HCT116 (cell line): ENCODE data around the gene TRPM6. TPM values are rescaled to one million over a fixed set of nuclear protein-coding genes. Genes with fewer than 3 reads are reported as not detected.

Experiments used
- ATAC-seq: fragments of 200-7000 bp; cut with Tn5 transposase; 2 replicates; pipeline ENCODE4 v1.9.1; 2020; ENCODE audit warnings: mild to moderate bottlenecking, moderate library complexity
- BruUV-seq: library from RNA; stranded (reverse); fragments of 400-500 nt; replicated peaks from 2 replicates; lab custom pipeline; 2021; lab: Mats Ljungman, UMichigan
- CTCF ChIA-PET: fragments of 300-600 bp; sonication (Branson Sonifier 250); formaldehyde crosslinking; loops from one replicate; lab custom pipeline; 2021; ENCODE audit warnings: antibody characterized with exemption; lab: Charles Lee
- POLR2A ChIA-PET: fragments of 300-600, 350-600 bp; sonication (Branson Sonifier 250); formaldehyde crosslinking; loops from one replicate; lab custom pipeline; 2021; ENCODE audit warnings: antibody characterized with exemption; lab: Charles Lee
- RAD21 ChIA-PET, 2 experiments: fragments of 300-600 bp; sonication (Branson Sonifier 250); formaldehyde crosslinking; loops; one replicate each; lab custom pipeline; 2023; ENCODE audit warnings: low total read pairs in 2 of 2; ENCODE audit not compliant: uncharacterized antibody in 2 of 2, unreplicated experiment in 2 of 2, low non-redundant PET in 1 of 2; lab: Charles Lee
- DNase-seq: peaks from one replicate; pipeline ENCODE4 v3.0.0-alpha.2; 2010; ENCODE audit warnings: low read depth, low spot score
- H2AFZ ChIP-seq: fragments of 200-600 bp; shearing (Covaris generic), sonication (generic); 2 replicates; pipeline ENCODE4 v1.6.1; 2017; ENCODE audit warnings: low read depth, mixed run types, mixed read lengths, antibody characterized with exemption, low read length; ENCODE audit not compliant: poor library complexity, severe bottlenecking
- H3K27ac ChIP-seq: 2 replicates; pipeline ENCODE4 v1.5.1; 2012; ENCODE audit warnings: low read depth, low read length
- H3K27me3 ChIP-seq: fragments of 200-600 bp; sonication (generic); 2 replicates; pipeline ENCODE4 v1.6.1; 2016; ENCODE audit warnings: mixed run types, low read length, mixed read lengths; ENCODE audit not compliant: insufficient read depth
- H3K36me3 ChIP-seq, 2 experiments: fragments of 200-500 bp in 1 of 2; fragments of 200-600 bp in 1 of 2; sonication (Bioruptor generic) in 1 of 2; sonication (generic) in 1 of 2; 2 replicates each; pipeline versions ENCODE4 v1.5.1 to v1.6.1; 2014 to 2016; ENCODE audit warnings: low read length in 2 of 2, inconsistent platforms in 1 of 2, mixed read lengths in 1 of 2, mixed run types in 1 of 2; ENCODE audit not compliant: insufficient read depth in 2 of 2, control insufficient read depth in 1 of 2
- H3K4me1 ChIP-seq, 2 experiments: fragments of 200-600 bp in 1 of 2; sonication (generic) in 1 of 2; 2 replicates each; pipeline versions ENCODE4 v1.5.1 to v1.6.1; 2012 to 2017; ENCODE audit warnings: low read length in 2 of 2, inconsistent platforms in 1 of 2, mild to moderate bottlenecking in 1 of 2, mixed read lengths in 1 of 2, mixed run types in 1 of 2, moderate library complexity in 1 of 2; ENCODE audit not compliant: insufficient read depth in 2 of 2, control insufficient read depth in 1 of 2
- H3K4me2 ChIP-seq: fragments of 200-600 bp; sonication (generic); 2 replicates; pipeline ENCODE4 v1.6.1; 2017; ENCODE audit warnings: mixed run types, low read length, mixed read lengths
- H3K4me3 ChIP-seq, 2 experiments: fragments of 200-600 bp in 1 of 2; sonication (generic) in 1 of 2; replicated peaks in 1 of 2; 2 replicates each; pipeline ENCODE4 v1.5.1; 2011 to 2016; ENCODE audit warnings: low read length in 2 of 2, control low read depth in 1 of 2, low read depth in 1 of 2, mild to moderate bottlenecking in 1 of 2, mixed read lengths in 1 of 2, mixed run types in 1 of 2
- H3K79me2 ChIP-seq: fragments of 200-600 bp; sonication (generic); 2 replicates; pipeline ENCODE4 v1.6.1; 2017; ENCODE audit warnings: mild to moderate bottlenecking, mixed run types, low read length, moderate library complexity, mixed read lengths; ENCODE audit not compliant: insufficient read depth
- H3K9ac ChIP-seq: fragments of 200-600 bp; sonication (generic); 2 replicates; pipeline ENCODE4 v1.6.1; 2016; ENCODE audit warnings: low read length, mixed read lengths
- H3K9me2 ChIP-seq: fragments of 200-600 bp; sonication (generic), shearing (Covaris generic); 2 replicates; pipeline ENCODE4 v1.6.1; 2017; ENCODE audit warnings: mixed run types, mild to moderate bottlenecking, moderate library complexity; ENCODE audit not compliant: insufficient read depth
- H3K9me3 ChIP-seq, 2 experiments: fragments of 200-500 bp in 1 of 2; fragments of 200-600 bp in 1 of 2; sonication (Bioruptor generic) in 1 of 2; sonication (generic) in 1 of 2; 2 replicates each; pipeline ENCODE4 v1.6.1; 2014 to 2017; ENCODE audit warnings: low read length in 2 of 2, mixed read lengths in 2 of 2, inconsistent platforms in 1 of 2, low read depth in 1 of 2, mild to moderate bottlenecking in 1 of 2, mixed run types in 1 of 2, moderate library complexity in 1 of 2; ENCODE audit not compliant: control insufficient read depth in 1 of 2, insufficient read depth in 1 of 2
- H4K20me1 ChIP-seq: fragments of 200-600 bp; sonication (generic), shearing (Covaris generic); 2 replicates; pipeline ENCODE4 v1.6.1; 2017; ENCODE audit warnings: mixed run types, mild to moderate bottlenecking, moderate library complexity; ENCODE audit not compliant: insufficient read depth
- ATF3 ChIP-seq: IDR thresholded peaks from 2 replicates; pipeline ENCODE4 v1.6.1; 2012
- CEBPB ChIP-seq: IDR thresholded peaks from 2 replicates; pipeline ENCODE4 v1.6.1; 2012; ENCODE audit warnings: low read depth
- CTCF ChIP-seq, 3 experiments: fragments of 200-600 bp in 1 of 3; sonication (generic) in 1 of 3; IDR thresholded peaks in 2 of 3; conservative IDR thresholded peaks in 1 of 3; 2 replicates each; pipeline ENCODE4 v1.5.1; 2012 to 2017; ENCODE audit warnings: low read depth in 2 of 3, low read length in 2 of 3, antibody characterized with exemption in 1 of 3, borderline replicate concordance in 1 of 3, control low read depth in 1 of 3, mild to moderate bottlenecking in 1 of 3, mixed read lengths in 1 of 3, mixed run types in 1 of 3, moderate library complexity in 1 of 3; ENCODE audit not compliant: insufficient read depth in 1 of 3
- EGR1 ChIP-seq: IDR thresholded peaks from 2 replicates; pipeline ENCODE4 v1.6.1; 2012; ENCODE audit warnings: low read depth
- ELF1 ChIP-seq: IDR thresholded peaks from 2 replicates; pipeline ENCODE4 v1.6.1; 2012; ENCODE audit warnings: low read depth, borderline replicate concordance
- EZH2 ChIP-seq: fragments of 200-600 bp; sonication (generic); IDR thresholded peaks from 2 replicates; pipeline ENCODE4 v1.6.1; 2017; ENCODE audit warnings: antibody characterized with exemption, mixed run types
- EZH2phosphoT487 ChIP-seq: fragments of 200-600 bp; IDR thresholded peaks from 2 replicates; pipeline ENCODE4 v1.6.1; 2018; ENCODE audit warnings: antibody characterized with exemption, borderline replicate concordance
- JUND ChIP-seq: IDR thresholded peaks from 2 replicates; pipeline ENCODE4 v1.6.1; 2012
- MAX ChIP-seq: IDR thresholded peaks from 2 replicates; pipeline ENCODE4 v1.6.1; 2012
- POLR2AphosphoS5 ChIP-seq: IDR thresholded peaks from 2 replicates; pipeline ENCODE4 v1.6.1; 2011; ENCODE audit warnings: mild to moderate bottlenecking, low read depth, low read length, moderate library complexity
- RAD21 ChIP-seq: IDR thresholded peaks from 2 replicates; pipeline ENCODE4 v1.6.1; 2012; ENCODE audit warnings: low read depth, mild to moderate bottlenecking
- REST ChIP-seq: IDR thresholded peaks from 2 replicates; pipeline ENCODE4 v1.6.1; 2012; ENCODE audit warnings: low read depth
- SP1 ChIP-seq: IDR thresholded peaks from 2 replicates; pipeline ENCODE4 v1.6.1; 2012; ENCODE audit warnings: low read depth
- TCF7L2 ChIP-seq: IDR thresholded peaks from 2 replicates; pipeline ENCODE4 v1.7.0; 2011; ENCODE audit warnings: borderline replicate concordance, inconsistent platforms; ENCODE audit not compliant: insufficient read depth, insufficient read length; ENCODE audit errors: extremely low read depth
- YY1 ChIP-seq: IDR thresholded peaks from 2 replicates; pipeline ENCODE4 v1.6.1; 2011; ENCODE audit warnings: low read length, low read depth, moderate library complexity, mild to moderate bottlenecking; ENCODE audit not compliant: insufficient replicate concordance; ENCODE audit errors: extremely low read depth
- ZBTB33 ChIP-seq: IDR thresholded peaks from 2 replicates; pipeline ENCODE4 v1.6.1; 2011; ENCODE audit warnings: mild to moderate bottlenecking, low read length, moderate library complexity; ENCODE audit not compliant: insufficient replicate concordance; ENCODE audit errors: extremely low read depth
- intact Hi-C: fragments of 100-400 bp; cut with micrococcal nuclease; formaldehyde crosslinking; loops from 2 replicates; pipeline ENCODE4 v1.10.0; 2022
- total RNA-seq: library from RNA; stranded (reverse); gene quantifications from one replicate; pipeline ENCODE4 v1.2.1, GENCODE V29; 2021; ENCODE audit not compliant: unreplicated experiment

The TRPM6 gene
- total RNA-seq, 1 experiment from 2014 or later, result 0.44 TPM

GRCh38 chr9:74861773-74862474 lies 25.8 kb downstream of the TRPM6 start:
- ATAC-seq (no peak), DNase-seq (no peak)
- ChIA-PET RAD21 (no interaction called here), POLR2A (no interaction called here), CTCF (no interaction called here)
- Histone ChIP-seq H3K9me2 (no peaks in the 10 kb centered on the region), H3K27ac (no peak overlapping the region), H3K4me2 (no peak overlapping the region), H3K9ac (no peak overlapping the region), H3K79me2 (no peaks in the 10 kb centered on the region), H3K9me3 (no peaks in the 10 kb centered on the region), H3K4me3 (no peak overlapping the region), H4K20me1 (no peaks in the 10 kb centered on the region), H3K4me1 (peaks cover 0 to 5% of the 10 kb centered on the region in 2 experiments; a peak in 1 of 4 replicates), H3K36me3 (no peaks in the 10 kb centered on the region), H2AFZ (no peak overlapping the region), H3K27me3 (no peaks in the 10 kb centered on the region)
- TF ChIP-seq RAD21 (no peak), CTCF (IDR thresholded peaks at IDR 0.05 in 2 of 3, conservative IDR thresholded peaks at IDR 0.05 in 1 of 3; ENCODE audit: borderline replicate concordance in 1 of 3, insufficient read depth in 1 of 3, low read depth in 2 of 3, low read length in 2 of 3) (no peak), REST (no peak), YY1 (no peak), EZH2 (no peak), CEBPB (no peak), JUND (no peak), TCF7L2 (no peak), ZBTB33 (no peak), ELF1 (no peak), MAX (no peak), SP1 (no peak), POLR2AphosphoS5 (no peak), EZH2phosphoT487 (no peak), EGR1 (no peak), ATF3 (no peak)
- BruUV-seq, result no TSS peak
- intact Hi-C loops, result no loop called here
